Measurements from ENCODE around the gene LAMA3.
A peak's percentile ranks its signal among the peaks of the same experiment; 100 is the strongest.

LAMA3 gene

DNA sequence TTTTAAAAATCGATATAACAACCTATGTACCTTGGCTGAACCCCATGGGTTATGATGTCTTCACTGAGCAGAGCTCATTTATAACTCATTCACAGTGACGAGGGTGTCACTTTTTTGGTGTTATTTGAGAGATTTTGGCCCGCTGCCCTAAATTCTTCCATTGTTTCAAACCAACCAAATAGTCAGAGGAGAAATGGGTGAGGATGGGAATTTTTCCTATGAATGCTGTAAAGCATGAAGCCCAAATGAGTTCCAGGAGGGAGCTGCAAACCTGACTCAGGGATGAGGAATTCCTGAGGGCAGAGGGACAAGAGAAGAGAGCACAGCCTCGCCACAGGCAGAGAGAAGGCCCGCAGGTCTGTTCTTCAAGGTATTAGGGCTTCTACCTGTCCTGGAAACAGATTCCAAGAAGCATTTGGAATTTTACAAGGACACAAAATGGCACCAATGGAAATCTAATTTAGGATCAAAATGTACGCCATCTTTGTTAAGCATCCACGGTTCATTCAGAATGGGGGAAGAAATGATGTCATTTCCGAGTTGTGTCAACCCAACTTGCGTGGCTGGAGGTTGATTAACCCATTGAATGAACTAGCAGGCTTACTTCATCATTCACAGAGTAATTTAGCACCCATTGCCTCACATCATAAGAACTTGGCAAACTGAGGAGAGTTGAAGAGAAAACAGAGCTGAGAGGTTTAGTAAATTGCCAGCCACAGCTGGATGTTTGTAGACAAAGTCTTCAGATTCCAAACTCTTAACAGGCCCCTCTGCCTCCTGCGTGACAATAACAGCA, 133.5 kb downstream of the LAMA3 start:
- no peak for DNase-seq (ENCODE audit: low spot score)

- DNase-seq (ENCODE audit: low spot score): no peak
Observed at GRCh38 chr18:23824240-23824639, 135.0 kb downstream of the LAMA3 start.

- no peak for DNase-seq (ENCODE audit: low spot score)
Observed at GRCh38 chr18:23824669-23825068, 135.4 kb downstream of the LAMA3 start.

- DNase-seq (ENCODE audit: low spot score): no peak
Observed at GRCh38 chr18:23825496-23825895, 136.2 kb downstream of the LAMA3 start.

- DNase-seq (ENCODE audit: low spot score): no peak
Observed at GRCh38 chr18:23825978-23826405, 136.7 kb downstream of the LAMA3 start.

DNA sequence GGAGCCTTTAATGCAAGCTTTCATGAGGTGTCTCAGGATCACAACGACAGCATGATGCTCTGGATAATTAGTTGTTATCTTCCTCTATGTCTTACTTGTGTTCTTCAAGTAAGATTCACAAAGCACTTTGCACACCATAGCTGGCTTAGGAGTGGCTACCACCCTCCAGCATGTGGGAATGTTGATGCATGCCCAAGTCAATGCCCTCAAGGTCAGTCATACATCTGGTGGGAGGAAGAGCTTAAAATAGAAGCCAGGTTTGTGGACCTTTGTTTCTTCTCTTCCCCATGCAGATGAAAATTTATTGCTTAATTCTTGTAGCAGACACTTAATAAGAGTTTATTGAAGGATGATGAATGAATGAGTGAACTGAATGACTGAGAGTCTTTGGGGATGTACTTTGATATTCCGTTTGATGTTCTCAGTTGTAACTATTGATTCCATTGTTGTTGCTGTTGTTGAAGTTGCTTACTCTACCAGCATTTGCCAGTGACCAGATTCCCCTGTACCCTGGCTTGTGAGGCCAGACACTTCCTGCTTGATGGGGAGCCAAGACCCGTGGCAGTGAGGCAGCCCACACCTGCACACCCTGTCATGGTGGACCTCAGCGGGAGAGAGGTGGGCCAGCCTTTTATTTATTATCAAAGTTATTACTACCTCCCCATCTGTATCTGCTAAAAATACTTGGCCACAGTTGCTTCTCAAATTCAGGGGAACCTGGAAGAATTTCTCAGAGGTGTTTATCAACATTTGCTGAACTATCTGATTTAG, 137.8 kb downstream of the LAMA3 start:
- no peak for DNase-seq (ENCODE audit: low spot score)

- DNase-seq (ENCODE audit: low spot score): no peak
Observed at GRCh38 chr18:23827681-23828080, 138.4 kb downstream of the LAMA3 start.

GRCh38 chr18:23828426-23828825, 139.2 kb downstream of the LAMA3 start:
- DNase-seq (ENCODE audit: low spot score): peak; percentile 62

GRCh38 chr18:23832911-23833310, 143.7 kb downstream of the LAMA3 start:
- no peak for DNase-seq (ENCODE audit: low spot score)

DNA sequence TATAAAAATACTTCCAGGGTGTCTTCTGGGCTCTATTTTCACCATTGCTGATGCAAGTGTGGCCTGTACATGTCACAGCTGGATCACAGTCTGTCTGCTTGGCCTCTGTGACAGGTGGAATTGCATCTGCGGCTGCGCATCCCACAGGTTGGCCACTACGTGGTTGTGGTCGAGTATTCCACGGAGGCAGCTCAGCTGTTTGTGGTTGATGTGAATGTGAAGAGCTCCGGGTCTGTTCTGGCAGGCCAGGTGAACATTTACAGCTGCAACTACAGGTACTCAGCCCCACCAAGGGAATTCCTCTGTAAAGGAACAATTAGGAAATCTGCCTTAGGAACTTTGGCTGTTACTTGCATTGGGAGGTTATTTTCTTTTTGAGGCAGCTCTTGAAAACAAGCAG, 144.5 kb downstream of the LAMA3 start:
- DNase-seq (ENCODE audit: low spot score): no peak

GRCh38 chr18:23835091-23835490, 145.8 kb downstream of the LAMA3 start:
- DNase-seq (ENCODE audit: low spot score): no peak

- DNase-seq (ENCODE audit: low spot score): no peak
Observed at GRCh38 chr18:23835506-23835905, 146.3 kb downstream of the LAMA3 start.

- DNase-seq (ENCODE audit: low spot score): no peak
Observed at GRCh38 chr18:23837591-23837990, 148.3 kb downstream of the LAMA3 start.

- no peak for DNase-seq (ENCODE audit: low spot score)
Observed at GRCh38 chr18:23838233-23838632, 149.0 kb downstream of the LAMA3 start.

DNA sequence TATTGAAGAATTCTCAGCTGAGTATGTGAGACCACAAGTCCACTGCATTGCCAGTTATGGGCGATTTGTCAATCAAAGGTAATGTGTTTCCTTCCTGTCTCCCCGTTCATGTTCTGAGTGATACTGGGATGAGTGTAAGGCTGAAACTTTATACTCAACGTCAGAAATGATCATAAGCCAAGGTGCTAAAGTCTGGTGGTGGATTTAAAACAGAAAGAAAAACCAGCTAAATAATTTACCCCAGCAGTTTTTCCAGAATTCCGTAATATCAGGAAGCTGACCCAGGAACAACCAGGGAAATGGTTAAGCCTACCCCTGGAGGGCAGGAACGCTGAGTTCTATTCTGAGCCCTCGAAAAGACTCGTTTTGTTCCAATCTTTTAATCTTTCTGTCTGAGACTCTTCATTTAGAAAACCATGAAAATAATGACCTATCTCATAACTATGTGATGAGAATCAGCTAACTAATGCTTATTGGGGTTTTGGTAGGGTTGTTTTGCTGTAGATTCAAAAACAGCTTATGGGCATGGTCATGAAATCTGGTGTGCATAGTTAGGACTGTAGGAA, 149.6 kb downstream of the LAMA3 start:
- no peak for DNase-seq (ENCODE audit: low spot score)

- DNase-seq (ENCODE audit: low spot score): no peak
Observed at GRCh38 chr18:23842305-23842704, 153.1 kb downstream of the LAMA3 start.

DNA sequence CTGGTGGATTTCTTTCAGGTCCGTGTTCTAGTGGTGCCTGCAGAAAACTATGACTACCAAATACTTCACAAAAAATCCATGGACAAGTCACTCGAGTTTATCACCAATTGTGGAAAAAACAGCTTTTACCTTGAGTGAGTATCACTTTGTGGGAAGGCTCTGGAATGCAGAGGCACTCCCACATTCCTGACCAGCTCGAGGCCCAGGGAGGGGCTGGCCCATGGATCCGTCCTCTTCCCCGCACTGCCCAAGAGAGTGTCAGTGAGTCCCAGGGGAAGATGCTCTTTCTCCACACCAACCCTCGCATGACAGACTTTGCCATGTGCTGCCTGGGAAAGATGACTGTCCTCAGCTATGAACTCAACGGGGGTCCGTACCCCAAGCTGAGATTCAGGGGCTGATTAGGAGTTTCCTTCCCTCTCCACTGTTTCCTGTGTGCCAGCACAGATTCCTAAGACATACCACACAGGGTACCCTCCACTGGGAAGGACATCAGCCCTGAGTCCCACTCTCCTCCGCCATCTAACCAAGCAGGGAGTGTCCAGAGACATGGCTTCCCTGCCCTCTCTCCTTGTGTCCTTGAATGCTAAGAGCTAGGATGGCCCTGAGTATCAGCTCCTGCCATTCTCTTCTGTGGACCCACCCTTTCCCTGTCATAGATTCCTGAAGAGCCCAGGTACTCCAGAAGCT, 155.9 kb downstream of the LAMA3 start:
- DNase-seq (ENCODE audit: low spot score): peak; percentile 67

- DNase-seq (ENCODE audit: low spot score): no peak
Observed at GRCh38 chr18:23845988-23846630, 156.9 kb downstream of the LAMA3 start.

DNA sequence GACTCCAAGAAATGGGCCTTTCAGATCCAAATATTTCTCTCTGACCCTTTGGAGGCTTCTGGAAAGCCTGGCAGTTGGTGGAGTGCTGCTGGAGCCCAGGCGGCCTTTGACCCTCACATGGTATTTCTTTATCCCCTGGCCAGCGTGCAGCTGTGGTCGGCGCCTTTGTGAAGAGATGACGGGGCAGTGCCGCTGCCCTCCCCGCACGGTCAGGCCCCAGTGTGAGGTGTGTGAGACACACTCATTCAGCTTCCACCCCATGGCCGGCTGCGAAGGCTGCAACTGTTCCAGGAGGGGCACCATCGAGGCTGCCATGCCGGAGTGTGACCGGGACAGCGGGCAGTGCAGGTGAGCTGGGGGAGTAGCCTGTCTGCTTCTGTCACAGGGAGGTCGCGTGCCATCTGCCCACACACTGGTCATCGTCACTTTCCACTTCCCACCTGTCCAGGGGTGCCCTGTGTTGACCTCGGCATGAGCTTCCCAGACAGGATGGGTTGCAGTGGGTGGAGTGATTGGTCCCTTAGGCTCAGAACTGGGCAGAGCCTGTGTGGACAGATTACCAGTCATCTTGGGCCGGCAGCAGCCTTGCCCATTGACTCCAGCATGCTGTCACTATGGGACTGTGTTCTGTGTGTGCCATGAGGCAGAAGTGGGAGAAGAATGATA, 158.2 kb downstream of the LAMA3 start:
- DNase-seq (ENCODE audit: low spot score): no peak

DNA sequence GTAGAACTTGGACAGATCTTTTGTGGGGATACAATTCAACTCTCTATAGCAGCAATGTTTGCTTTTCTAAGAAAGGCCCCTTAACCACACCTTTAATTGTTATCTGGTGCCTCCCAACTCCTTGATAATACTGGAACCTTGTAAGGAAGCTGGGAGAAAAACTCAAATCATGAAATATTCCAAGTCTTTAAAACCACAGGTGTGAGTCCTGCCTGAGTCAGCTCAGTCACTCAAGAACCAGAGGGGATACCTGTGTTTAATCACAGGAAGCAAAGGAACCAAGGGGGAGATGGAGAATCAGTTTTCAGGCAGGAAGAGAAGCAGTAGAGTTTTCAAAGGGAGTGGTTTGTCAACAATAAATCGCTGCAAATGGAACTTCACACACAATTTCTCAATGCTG, 159.9 kb downstream of the LAMA3 start:
- DNase-seq (ENCODE audit: low spot score): no peak

DNA sequence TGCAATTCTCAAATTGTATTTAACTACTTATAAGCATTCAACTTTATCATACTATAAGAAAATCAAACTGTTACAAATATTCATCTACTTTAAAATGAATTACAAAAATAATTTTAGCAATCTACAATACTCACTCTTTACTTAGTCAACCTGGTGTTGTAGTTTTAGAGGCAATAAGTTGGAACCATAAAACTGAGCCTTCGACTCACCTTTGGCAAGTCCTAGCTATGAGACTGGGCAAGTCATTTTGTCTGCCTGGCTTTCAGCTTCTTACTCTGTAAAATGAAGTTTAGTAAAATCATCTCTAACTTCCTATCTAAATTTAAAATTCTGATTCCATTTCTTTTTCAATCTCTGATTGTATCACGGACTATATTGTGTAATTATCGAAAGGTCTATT, 161.0 kb downstream of the LAMA3 start:
- DNase-seq (ENCODE audit: low spot score): no peak
